IMR-90 (cell line): ENCODE results near the gene MACROD1. TPM values are rescaled to one million over a fixed set of nuclear protein-coding genes. Genes with fewer than 3 reads are reported as not detected.
A peak's percentile ranks its signal among the peaks of the same experiment; 100 is the strongest.

ENCODE experiments used
- ATAC-seq: fragments of 200-7000 bp; cut with Tn5 transposase; 2 replicates; pipeline ENCODE4 v1.9.1; 2020; ENCODE audit warnings: low read depth, mild to moderate bottlenecking, moderate library complexity
- BruUV-seq: library from RNA; stranded (reverse); fragments of 400-500 nt; replicated peaks from 2 replicates; lab custom pipeline; 2021; lab: Mats Ljungman, UMichigan
- CTCF ChIA-PET: fragments of 300-600 bp; formaldehyde crosslinking; extraction: SDS; loops from one replicate; lab custom pipeline; 2021; ENCODE audit warnings: antibody characterized with exemption; lab: Yijun Ruan, JAX
- POLR2A ChIA-PET: fragments of 300-600 bp; sonication (Branson Sonifier 250); formaldehyde crosslinking; loops from one replicate; lab custom pipeline; 2022; ENCODE audit warnings: antibody characterized with exemption; ENCODE audit not compliant: unreplicated experiment; lab: Charles Lee
- DNase-seq: peaks from one replicate; pipeline ENCODE4 v3.0.0; 2013
- H2AFZ ChIP-seq: replicated peaks from 2 replicates; pipeline ENCODE3; 2013; ENCODE audit warnings: low read length, mild to moderate bottlenecking; ENCODE audit not compliant: poor library complexity
- H2AK5ac ChIP-seq: 2 replicates; pipeline ENCODE4 v1.6.1; 2013; ENCODE audit warnings: low read depth, low read length, inconsistent platforms
- H2AK9ac ChIP-seq: replicated peaks from 2 replicates; pipeline ENCODE3; 2013; ENCODE audit warnings: mild to moderate bottlenecking, low read depth, low read length, moderate library complexity; ENCODE audit not compliant: poor library complexity
- H2BK120ac ChIP-seq: 2 replicates; pipeline ENCODE4 v1.6.1; 2013; ENCODE audit warnings: low read depth, low read length, inconsistent platforms
- H2BK15ac ChIP-seq: 3 replicates; pipeline ENCODE4 v1.6.1; 2013; ENCODE audit warnings: low read depth, low read length, inconsistent platforms
- H2BK20ac ChIP-seq: 2 replicates; pipeline ENCODE4 v1.6.1; 2013; ENCODE audit warnings: low read depth, mild to moderate bottlenecking, inconsistent platforms, low read length, moderate library complexity
- H2BK5ac ChIP-seq: 2 replicates; pipeline ENCODE4 v1.6.1; 2013; ENCODE audit warnings: mild to moderate bottlenecking, low read depth, low read length, inconsistent platforms; ENCODE audit not compliant: poor library complexity, severe bottlenecking
- H3K14ac ChIP-seq: replicated peaks from 2 replicates; pipeline ENCODE4 v1.6.1; 2013; ENCODE audit warnings: low read depth, low read length, inconsistent platforms
- H3K18ac ChIP-seq: 2 replicates; pipeline ENCODE4 v1.6.1; 2013; ENCODE audit warnings: low read depth, low read length, control low read depth
- H3K23ac ChIP-seq: 2 replicates; pipeline ENCODE4 v1.6.1; 2013; ENCODE audit warnings: low read depth, low read length, inconsistent platforms
- H3K27ac ChIP-seq: 2 replicates; pipeline ENCODE4 v1.5.1; 2013; ENCODE audit warnings: mild to moderate bottlenecking, control low read depth, low read length; ENCODE audit not compliant: insufficient read depth
- H3K27me3 ChIP-seq: 2 replicates; pipeline ENCODE4 v1.6.1; 2013; ENCODE audit warnings: low read length; ENCODE audit not compliant: control insufficient read depth, insufficient read depth
- H3K36me3 ChIP-seq: 2 replicates; pipeline ENCODE4 v1.6.1; 2013; ENCODE audit warnings: low read length, mixed read lengths; ENCODE audit not compliant: control insufficient read depth, insufficient read depth
- H3K4ac ChIP-seq: 2 replicates; pipeline ENCODE4 v1.6.1; 2013; ENCODE audit warnings: low read depth, low read length, inconsistent platforms
- H3K4me1 ChIP-seq: 2 replicates; pipeline ENCODE4 v1.6.1; 2013; ENCODE audit warnings: low read length, mixed read lengths; ENCODE audit not compliant: control insufficient read depth, insufficient read depth
- H3K4me2 ChIP-seq: 2 replicates; pipeline ENCODE4 v1.6.1; 2013; ENCODE audit warnings: low read depth, mild to moderate bottlenecking, control low read depth, low read length, moderate library complexity
- H3K4me3 ChIP-seq: 2 replicates; pipeline ENCODE4 v1.5.1; 2013; ENCODE audit warnings: low read depth, mild to moderate bottlenecking, control low read depth, low read length, moderate library complexity; ENCODE audit not compliant: insufficient read depth
- H3K56ac ChIP-seq: 2 replicates; pipeline ENCODE4 v1.6.1; 2013; ENCODE audit warnings: low read length, inconsistent platforms; ENCODE audit not compliant: insufficient read depth; ENCODE audit errors: extremely low read depth
- H3K79me1 ChIP-seq, 2 experiments: 2 replicates each; pipeline ENCODE4 v1.6.1; 2013; ENCODE audit warnings: low read length in 2 of 2, inconsistent platforms in 1 of 2, low read depth in 1 of 2
- H3K9ac ChIP-seq: 2 replicates; pipeline ENCODE4 v1.6.1; 2013; ENCODE audit warnings: low read depth, low read length, control low read depth
- H3K9me1 ChIP-seq: 2 replicates; pipeline ENCODE4 v1.6.1; 2013; ENCODE audit warnings: low read length, inconsistent platforms; ENCODE audit not compliant: insufficient read depth
- H3K9me3 ChIP-seq: 2 replicates; pipeline ENCODE4 v1.6.1; 2013; ENCODE audit warnings: low read length; ENCODE audit not compliant: control insufficient read depth, insufficient read depth
- H4K20me1 ChIP-seq: 2 replicates; pipeline ENCODE4 v1.6.1; 2013; ENCODE audit warnings: low read length, inconsistent platforms; ENCODE audit not compliant: insufficient read depth
- H4K5ac ChIP-seq: 2 replicates; pipeline ENCODE4 v1.6.1; 2013; ENCODE audit warnings: mild to moderate bottlenecking, low read depth, low read length, control low read depth
- H4K8ac ChIP-seq, 2 experiments: 2 replicates each; pipeline ENCODE4 v1.6.1; 2013; ENCODE audit warnings: low read depth in 2 of 2, low read length in 2 of 2, control low read depth in 1 of 2, inconsistent platforms in 1 of 2
- H4K91ac ChIP-seq: 2 replicates; pipeline ENCODE4 v1.6.1; 2013; ENCODE audit warnings: low read depth, low read length, inconsistent platforms; ENCODE audit not compliant: insufficient read depth
- CEBPB ChIP-seq: IDR thresholded peaks from 2 replicates; pipeline ENCODE4 v1.6.1; 2012; ENCODE audit warnings: low read depth, low read length, improper control_type of control experiment
- CHD1 ChIP-seq: IDR thresholded peaks from 2 replicates; pipeline ENCODE4 v1.6.1; 2012; ENCODE audit warnings: low read depth, low read length, improper control_type of control experiment
- ELK1 ChIP-seq: fragments of 150-350 bp; IDR thresholded peaks from 2 replicates; pipeline ENCODE4 v1.6.1; 2016; ENCODE audit warnings: low read depth, mild to moderate bottlenecking, low read length, moderate library complexity, borderline replicate concordance
- FOS ChIP-seq: fragments of 150-350 bp; IDR thresholded peaks from 2 replicates; pipeline ENCODE4 v1.6.1; 2016; ENCODE audit warnings: low read depth, low read length
- MAFK ChIP-seq: IDR thresholded peaks from 2 replicates; pipeline ENCODE4 v1.6.1; 2012; ENCODE audit warnings: low read depth, low read length, improper control_type of control experiment
- MXI1 ChIP-seq: IDR thresholded peaks from 2 replicates; pipeline ENCODE4 v1.6.1; 2012; ENCODE audit warnings: low read depth, mild to moderate bottlenecking, low read length, moderate library complexity, borderline replicate concordance
- RCOR1 ChIP-seq: IDR thresholded peaks from 2 replicates; pipeline ENCODE4 v1.6.1; 2012; ENCODE audit warnings: mild to moderate bottlenecking, low read length, improper control_type of control experiment; ENCODE audit not compliant: insufficient replicate concordance
- RFX5 ChIP-seq: IDR thresholded peaks from 2 replicates; pipeline ENCODE4 v1.8.0; 2012; ENCODE audit warnings: low read depth, mild to moderate bottlenecking, low read length, moderate library complexity
- USF2 ChIP-seq: fragments of 150-350 bp; IDR thresholded peaks from 2 replicates; pipeline ENCODE4 v1.6.1; 2017; ENCODE audit warnings: mild to moderate bottlenecking, antibody characterized with exemption, low read length, low read depth
- WGBS, 2 experiments: methylation state at CpG; one replicate each; pipeline versions ENCODE4 v1.1.5 to v1.1.7; 2013; ENCODE audit warnings: missing lambda C conversion rate in 2 of 2; ENCODE audit not compliant: insufficient read length in 1 of 2; ENCODE audit errors: extremely low coverage in 2 of 2; 5-methylcytosine and 5-hydroxymethylcytosine counted together
- dilution Hi-C: fragments of 300-500 bp; cut with HindIII; formaldehyde crosslinking; loops from one replicate; pipeline ENCODE4 v1.14.3; 2018; ENCODE audit warnings: low sequenced_read_pairs; ENCODE audit not compliant: unreplicated experiment
- in situ Hi-C: fragments of 300-500 bp; cut with MboI; formaldehyde crosslinking; loops from 3 replicates; pipeline ENCODE4 v1.14.3; 2019; ENCODE audit warnings: low sequenced_read_pairs, inconsistent platforms, mixed read lengths
- intact Hi-C: fragments of 100-400 bp; cut with micrococcal nuclease; formaldehyde crosslinking; loops from 2 replicates; pipeline ENCODE4 v1.10.0; 2022
- polyA plus RNA-seq, 3 experiments: library from polyadenylated mRNA; depleted of rRNA; stranded (reverse); fragments of >200 nt; gene quantifications; 2 replicates each; pipeline ENCODE4 v1.2.3, GENCODE V29; 2012; ENCODE audit warnings: low replicate concordance in 1 of 3
- total RNA-seq: library from RNA; depleted of rRNA; stranded (reverse); fragments of >200 nt; gene quantifications from 2 replicates; pipeline ENCODE4 v1.2.3, GENCODE V29; 2012

Gene MACROD1
- total and polyA plus RNA-seq, 2 of the 4 experiments (the other 2 are of a cell fraction) = 2.5 to 9.3 TPM

GRCh38 chr11:64093233-64094039 is 72.5 kb downstream of the MACROD1 start:
- Histone ChIP-seq H3K27ac (no peak overlapping the region), H3K27me3 (peaks cover 3% of the 10 kb centered on the region; the same call in 1 of the 2 replicates), H3K9me1 (peaks cover 14% of the 10 kb centered on the region), H3K4me1 (peaks cover 35% of the 10 kb centered on the region), H4K8ac (peak overlapping the region in 1 of 2 experiments; percentile 35; a peak in 1 of 4 replicates), H3K18ac (no peak overlapping the region), H3K36me3 (no peaks in the 10 kb centered on the region), H4K91ac (peak overlapping the region; percentile 72), H2BK15ac (peak overlapping the region; percentile 74; the same call in 1 of the 3 replicates), H3K56ac (no peak overlapping the region), H3K9ac (no peak overlapping the region), H2BK120ac (peak overlapping the region; percentile 78), H4K5ac (no peak overlapping the region), H2AK9ac (peak overlapping the region; percentile 50), H4K20me1 (peaks cover 9% of the 10 kb centered on the region; the same call in 1 of the 2 replicates), H2AK5ac (peak overlapping the region; percentile 84), H3K23ac (peak overlapping the region; percentile 51; the same call in 1 of the 2 replicates), H3K14ac (peak overlapping the region; percentile 70; the same call in 1 of the 2 replicates), H3K9me3 (no peaks in the 10 kb centered on the region), H3K4me3 (no peak overlapping the region), H3K4me2 (no peak overlapping the region), H3K79me1 (peaks cover 3 to 17% of the 10 kb centered on the region in 2 experiments; a peak in 2 of 4 replicates), H2BK5ac (no peak overlapping the region), H2BK20ac (peak overlapping the region; percentile 68), H3K4ac (peak overlapping the region; percentile 67), H2AFZ (no peak overlapping the region)
- TF ChIP-seq MXI1 (no peak), MAFK (no peak), FOS (no peak), ELK1 (no peak), RFX5 (no peak), CHD1 (no peak), USF2 (no peak), RCOR1 (no peak), CEBPB (no peak)
- in situ Hi-C loops = no loop called here
- ChIA-PET POLR2A (no interaction called here), CTCF (interaction anchor here (1.6 kb wide), 1 partner anchor 28 kb away, joined by 3 read pairs; no protein-coding TSS in a partner anchor)
- WGBS, 2 experiments = 100% methylated on average over 3 of the region's 13 CpGs; no CpG with 5 or more reads in 1 of the 2 experiments
- no TSS peak for BruUV-seq
- ATAC-seq (no peak), DNase-seq (no peak)
- dilution Hi-C loops = no loop called here
- intact Hi-C loops = no loop called here
